ENCODE data around the gene MBNL3.

The MBNL3 gene

DNA sequence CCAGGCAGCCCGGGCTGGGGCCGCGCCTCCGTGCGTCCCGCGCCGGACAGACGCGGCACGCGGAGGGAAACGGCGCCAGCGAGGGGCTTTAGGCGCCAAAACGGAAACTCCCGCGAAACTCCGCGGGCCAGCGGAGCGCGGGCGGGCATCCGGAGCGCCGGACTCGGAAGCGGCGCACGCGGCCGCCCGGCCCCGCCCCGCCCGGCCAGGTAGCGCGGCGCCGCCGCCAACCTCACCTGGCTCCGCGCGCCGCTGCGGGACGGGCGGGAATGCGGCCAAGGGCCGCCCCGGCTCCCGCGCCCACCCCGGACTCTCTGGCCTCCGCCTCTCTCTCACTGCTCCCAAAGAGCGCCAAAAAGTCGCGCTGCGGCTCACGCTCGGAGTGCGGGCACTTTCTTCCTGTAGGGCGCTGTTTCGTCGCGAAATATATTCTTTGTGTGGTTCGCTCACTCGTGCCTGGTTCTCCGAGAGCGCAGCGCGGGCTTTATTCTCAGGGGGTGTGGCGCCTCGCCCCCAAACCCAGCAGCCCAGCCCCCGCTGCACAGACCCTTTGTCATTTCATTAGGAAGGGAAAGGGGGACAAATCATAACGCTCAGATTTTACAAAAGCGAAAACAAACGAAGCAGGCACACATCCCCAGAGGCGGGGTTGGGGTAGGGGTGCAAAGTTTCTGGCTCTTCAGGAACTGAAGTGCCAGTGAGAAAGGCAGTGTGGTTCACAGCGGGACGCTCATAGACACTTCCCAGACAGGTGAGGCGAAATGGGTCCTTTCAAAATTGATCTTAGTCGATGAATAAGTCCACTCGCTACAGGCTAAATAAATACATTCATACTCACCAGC is 961 bp upstream of the MBNL3 start:
- ATAC-seq (ENCODE audit: low read depth) (peak; percentile 29), DNase-seq (ENCODE audit: low spot score in 2 of 2) (peak; percentile 30 to 44)
- peak overlapping the region; percentile 94 for H3K27ac Mint-ChIP-seq
- peak overlapping the region; percentile 96 for H3K4me3 Mint-ChIP-seq
- H3K36me3 Mint-ChIP-seq, result no peaks in the 10 kb centered on the region
- no peaks in the 10 kb centered on the region for H3K27me3 Mint-ChIP-seq
- H3K9me3 Mint-ChIP-seq, result no peaks in the 10 kb centered on the region
- peaks cover 14% of the 10 kb centered on the region for H3K4me1 Mint-ChIP-seq

DNA sequence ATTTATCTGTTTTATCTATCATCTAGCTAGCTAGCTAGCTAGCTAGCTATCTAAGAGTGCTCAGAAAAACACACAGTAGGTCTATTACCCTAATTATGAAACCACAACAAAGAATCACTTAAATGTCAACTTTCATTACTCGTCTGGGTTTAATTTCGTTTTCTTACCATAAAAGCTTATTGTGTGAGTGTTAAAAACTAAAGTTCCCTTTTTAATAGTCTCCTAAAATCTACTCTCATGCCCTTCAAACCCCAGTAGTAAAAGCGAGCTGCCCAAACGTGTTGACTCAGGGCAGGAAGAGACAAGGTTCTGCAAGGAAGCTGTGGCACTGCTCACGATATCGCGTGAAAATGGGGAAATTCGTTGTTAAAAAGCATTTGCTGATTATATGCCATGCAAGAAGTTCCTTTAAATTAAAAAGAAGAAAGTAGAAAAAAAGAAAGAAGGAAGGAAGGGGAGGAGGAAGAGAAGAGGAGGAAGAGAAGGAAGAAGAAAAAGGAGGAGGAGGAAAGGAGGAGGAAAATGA is 595 bp downstream of the MBNL3 start:
- Mint-ChIP-seq H3K36me3 (no peaks in the 10 kb centered on the region), H3K4me3 (peak overlapping the region; percentile 96), H3K9me3 (no peaks in the 10 kb centered on the region), H3K27me3 (no peaks in the 10 kb centered on the region), H3K4me1 (peaks cover 18% of the 10 kb centered on the region), H3K27ac (peak overlapping the region; percentile 89)
- ATAC-seq (ENCODE audit: low read depth) (peak; percentile 34), DNase-seq (ENCODE audit: low spot score in 2 of 2) (peak in 1 of 2 donors; percentile 21)

GRCh38 chrX:132486599-132487178 is 2.1 kb downstream of the MBNL3 start:
- peak overlapping the region; percentile 89 for H3K27ac Mint-ChIP-seq
- H3K9me3 Mint-ChIP-seq, result no peaks in the 10 kb centered on the region
- DNase-seq (ENCODE audit: low spot score in 2 of 2), result no peak
- peaks cover 20% of the 10 kb centered on the region for H3K4me1 Mint-ChIP-seq
- peak overlapping the region; percentile 72 for H3K4me3 Mint-ChIP-seq
- no peaks in the 10 kb centered on the region for H3K36me3 Mint-ChIP-seq
- H3K27me3 Mint-ChIP-seq, result no peaks in the 10 kb centered on the region
- no peak for ATAC-seq (ENCODE audit: low read depth)

DNA sequence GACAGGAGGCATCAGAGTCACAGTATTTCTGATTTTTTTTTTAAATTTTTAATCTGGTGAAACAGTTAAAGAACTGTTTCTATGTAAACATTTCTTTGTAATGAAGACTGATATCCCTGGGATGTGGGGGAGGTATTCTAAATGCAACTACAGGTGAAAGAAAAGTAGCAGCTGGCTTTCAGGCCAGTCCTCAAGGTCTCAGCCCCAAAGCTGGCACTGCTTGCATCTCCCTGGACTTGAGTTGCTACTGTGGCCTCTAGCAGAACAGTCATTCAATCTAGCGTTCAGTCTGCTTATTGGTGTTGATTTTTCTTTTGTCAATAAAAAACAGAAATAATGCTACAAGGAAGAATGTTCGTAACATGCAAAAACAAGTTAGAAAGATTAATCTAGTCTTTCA is 4.9 kb downstream of the MBNL3 start:
- Mint-ChIP-seq H3K9me3 (no peaks in the 10 kb centered on the region), H3K27ac (peak overlapping the region; percentile 89), H3K4me1 (peaks cover 18% of the 10 kb centered on the region), H3K4me3 (no peak overlapping the region), H3K27me3 (no peaks in the 10 kb centered on the region), H3K36me3 (no peaks in the 10 kb centered on the region)
- ATAC-seq (ENCODE audit: low read depth), result no peak
- DNase-seq (ENCODE audit: low spot score in 2 of 2), result no peak

- Mint-ChIP-seq H3K36me3 (no peaks in the 10 kb centered on the region), H3K4me3 (no peak overlapping the region), H3K9me3 (no peaks in the 10 kb centered on the region), H3K27me3 (no peaks in the 10 kb centered on the region), H3K27ac (peak overlapping the region; percentile 55), H3K4me1 (peaks cover 18% of the 10 kb centered on the region)
- ATAC-seq (ENCODE audit: low read depth) (no peak), DNase-seq (ENCODE audit: low spot score in 2 of 2) (no peak)
These were observed 5.3 kb downstream of the MBNL3 start for GRCh38 chrX:132483488-132483887.

DNA sequence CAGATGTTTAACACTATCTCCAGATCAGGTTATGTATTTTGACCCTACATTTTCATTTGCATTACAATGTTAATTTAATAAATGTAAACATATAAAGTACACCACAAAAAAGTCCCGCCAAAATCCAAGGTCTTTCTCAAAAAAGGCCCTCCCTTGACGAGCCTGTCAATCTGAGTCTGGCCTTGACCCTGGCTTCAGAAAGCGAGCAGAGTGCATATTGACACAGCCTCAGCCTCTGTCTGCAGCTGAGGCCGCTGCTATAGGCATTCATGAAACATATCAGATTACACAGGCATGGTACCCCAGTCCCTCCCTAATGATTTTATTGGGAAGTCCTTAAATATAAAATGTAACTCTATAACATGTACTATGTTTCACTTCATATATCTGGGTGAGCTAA is 6.2 kb downstream of the MBNL3 start:
- peak overlapping the region; percentile 45 for H3K27ac Mint-ChIP-seq
- H3K4me3 Mint-ChIP-seq, result no peak overlapping the region
- H3K36me3 Mint-ChIP-seq, result no peaks in the 10 kb centered on the region
- no peak for DNase-seq (ENCODE audit: low spot score in 2 of 2)
- ATAC-seq (ENCODE audit: low read depth), result no peak
- no peaks in the 10 kb centered on the region for H3K27me3 Mint-ChIP-seq
- peaks cover 18% of the 10 kb centered on the region for H3K4me1 Mint-ChIP-seq
- no peaks in the 10 kb centered on the region for H3K9me3 Mint-ChIP-seq

DNA sequence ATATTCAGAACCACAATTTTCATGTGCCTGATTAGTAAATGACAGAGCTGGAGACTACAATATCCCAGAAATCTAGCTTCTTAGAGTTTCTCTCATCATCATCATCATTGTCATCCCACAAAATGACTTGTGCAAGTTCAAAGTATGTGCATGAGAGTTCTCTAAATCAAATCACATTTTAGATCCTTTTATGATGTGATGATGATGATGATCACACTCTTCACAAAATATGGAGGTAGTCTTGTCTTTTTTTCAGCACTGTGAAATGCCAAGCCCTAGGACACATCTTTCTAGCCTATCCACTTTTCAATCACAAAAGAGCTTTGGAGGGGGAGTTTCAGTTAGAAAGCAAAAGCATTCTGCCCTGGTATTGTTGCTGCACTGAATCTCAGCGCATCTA is 7.4 kb downstream of the MBNL3 start:
- DNase-seq (ENCODE audit: low spot score in 2 of 2) (no peak), ATAC-seq (ENCODE audit: low read depth) (no peak)
- no peaks in the 10 kb centered on the region for H3K27me3 Mint-ChIP-seq
- H3K4me3 Mint-ChIP-seq, result no peak overlapping the region
- no peaks in the 10 kb centered on the region for H3K9me3 Mint-ChIP-seq
- H3K36me3 Mint-ChIP-seq, result no peaks in the 10 kb centered on the region
- H3K27ac Mint-ChIP-seq, result peak overlapping the region; percentile 96
- H3K4me1 Mint-ChIP-seq, result peaks cover 15% of the 10 kb centered on the region

GRCh38 chrX:132480581-132481203 is 8.1 kb downstream of the MBNL3 start:
- no peaks in the 10 kb centered on the region for H3K36me3 Mint-ChIP-seq

DNA sequence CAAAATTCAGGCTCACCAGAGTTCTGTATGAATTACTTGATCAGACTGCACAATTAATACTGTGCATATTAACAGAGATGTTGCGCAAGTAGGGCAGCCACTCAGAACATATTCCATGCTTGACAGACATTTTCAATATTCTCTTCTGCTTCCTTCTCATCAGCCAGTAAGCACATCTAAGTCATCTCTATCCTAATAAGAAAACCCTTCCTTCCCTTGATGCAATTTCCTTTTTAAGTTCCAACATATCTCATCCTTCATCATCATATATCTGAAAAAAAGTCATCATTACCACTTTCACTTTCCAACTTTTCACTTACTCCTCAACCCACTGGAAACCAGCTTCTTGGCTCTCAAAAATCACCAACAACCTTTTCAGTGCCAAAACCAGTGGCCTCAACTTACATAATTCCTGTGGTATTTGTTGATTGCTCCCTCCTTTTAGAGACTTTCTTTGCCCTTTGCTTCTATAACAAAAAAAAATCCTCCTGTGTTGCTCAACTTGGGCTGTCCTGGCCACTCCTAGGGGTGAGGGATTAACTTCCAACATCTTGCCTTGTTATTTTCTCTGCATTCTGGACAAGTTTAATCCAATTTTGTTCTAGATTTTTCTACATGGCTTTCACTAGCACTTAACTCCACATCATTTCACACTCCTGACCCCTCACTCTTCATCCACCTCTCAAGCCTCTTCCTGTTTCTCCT is 14.1 kb downstream of the MBNL3 start:
- H3K27ac Mint-ChIP-seq, result peak overlapping the region; percentile 76
- ATAC-seq (ENCODE audit: low read depth) (no peak), DNase-seq (ENCODE audit: low spot score in 2 of 2) (no peak)
- H3K9me3 Mint-ChIP-seq, result no peaks in the 10 kb centered on the region
- peaks cover 16% of the 10 kb centered on the region for H3K4me1 Mint-ChIP-seq
- no peaks in the 10 kb centered on the region for H3K36me3 Mint-ChIP-seq
- H3K4me3 Mint-ChIP-seq, result peak overlapping the region; percentile 4
- H3K27me3 Mint-ChIP-seq, result no peaks in the 10 kb centered on the region

More at GRCh38 chrX:132480581-132481203, 8.1 kb downstream of the MBNL3 start:
- H3K27me3 Mint-ChIP-seq, result no peaks in the 10 kb centered on the region
- DNase-seq (ENCODE audit: low spot score in 2 of 2), result peak; percentile 16 to 28
- ATAC-seq (ENCODE audit: low read depth), result peak; percentile 90
- H3K4me1 Mint-ChIP-seq, result peaks cover 13% of the 10 kb centered on the region
- H3K27ac Mint-ChIP-seq, result peak overlapping the region; percentile 96
- peak overlapping the region; percentile 85 for H3K4me3 Mint-ChIP-seq
- no peaks in the 10 kb centered on the region for H3K9me3 Mint-ChIP-seq

DNA sequence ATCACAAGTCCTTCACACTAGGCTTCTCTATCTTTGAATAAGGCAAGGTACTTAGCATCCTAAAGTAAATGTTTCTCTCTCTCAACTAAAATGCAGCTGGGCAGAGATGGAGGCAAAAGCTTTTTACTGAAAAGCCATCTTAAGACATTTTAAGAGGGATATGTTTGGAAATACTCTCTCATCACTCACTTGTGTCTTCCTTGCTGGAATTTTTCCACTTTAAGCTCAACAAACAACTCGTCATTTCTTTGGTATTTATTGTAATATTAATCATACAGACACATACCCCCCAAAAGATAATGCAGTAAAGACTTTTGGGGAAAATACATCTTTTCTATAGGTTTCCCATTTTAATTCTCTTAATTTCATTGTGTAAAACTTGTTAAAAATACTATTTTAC is 16.4 kb downstream of the MBNL3 start:
- Mint-ChIP-seq H3K4me3 (no peak overlapping the region), H3K27ac (no peak overlapping the region), H3K9me3 (no peaks in the 10 kb centered on the region), H3K4me1 (peaks cover 16% of the 10 kb centered on the region), H3K27me3 (no peaks in the 10 kb centered on the region), H3K36me3 (no peaks in the 10 kb centered on the region)
- DNase-seq (ENCODE audit: low spot score in 2 of 2) (no peak), ATAC-seq (ENCODE audit: low read depth) (no peak)

DNA sequence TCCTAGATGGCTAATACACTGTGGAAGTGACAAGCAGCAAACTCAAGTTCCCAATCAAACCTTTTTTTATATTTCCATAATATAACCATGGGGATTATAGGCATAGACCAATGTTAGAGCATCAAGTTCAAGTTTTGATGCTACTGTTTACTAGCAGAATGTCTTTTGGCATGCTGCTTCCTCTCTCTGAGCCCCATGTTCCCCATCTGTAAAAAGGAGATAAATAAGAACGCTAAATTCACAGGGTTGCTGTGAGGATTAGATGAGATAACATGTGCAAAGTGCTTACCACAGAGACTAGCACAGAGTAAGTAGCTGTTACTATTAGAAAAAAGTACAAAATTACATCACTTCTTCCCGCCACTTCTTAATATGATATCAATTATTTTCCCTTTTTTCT is 18.0 kb downstream of the MBNL3 start:
- H3K4me1 Mint-ChIP-seq, result peaks cover 16% of the 10 kb centered on the region

DNA sequence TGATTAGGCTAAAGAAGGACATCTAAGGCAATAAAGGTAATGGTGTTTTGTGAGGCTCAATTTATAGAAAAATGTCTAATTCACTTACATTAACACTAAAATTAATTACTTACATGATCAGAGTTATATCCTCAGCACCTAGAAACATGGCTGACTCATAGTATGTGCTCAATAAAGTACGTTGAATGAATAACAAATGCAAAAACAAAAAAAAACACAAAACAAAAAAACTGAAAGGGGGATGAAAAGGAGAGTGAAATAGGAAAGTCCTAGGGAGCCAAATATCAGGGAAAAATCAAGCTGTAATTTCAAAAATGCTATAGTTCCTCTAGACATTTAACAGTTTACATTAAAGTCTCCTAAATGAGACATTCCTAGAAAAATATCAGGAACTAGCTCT is 18.7 kb downstream of the MBNL3 start:
- Mint-ChIP-seq H3K36me3 (no peaks in the 10 kb centered on the region), H3K4me1 (peaks cover 13% of the 10 kb centered on the region), H3K9me3 (no peaks in the 10 kb centered on the region), H3K4me3 (no peak overlapping the region), H3K27me3 (no peaks in the 10 kb centered on the region), H3K27ac (no peak overlapping the region)
- DNase-seq (ENCODE audit: low spot score in 2 of 2) (no peak), ATAC-seq (ENCODE audit: low read depth) (no peak)

More for the DNA sequence above, 18.0 kb downstream of the MBNL3 start:
- Mint-ChIP-seq H3K4me3 (no peak overlapping the region), H3K27ac (no peak overlapping the region), H3K9me3 (no peaks in the 10 kb centered on the region), H3K27me3 (no peaks in the 10 kb centered on the region), H3K36me3 (no peaks in the 10 kb centered on the region)
- DNase-seq (ENCODE audit: low spot score in 2 of 2), result no peak
- ATAC-seq (ENCODE audit: low read depth), result no peak

- Mint-ChIP-seq H3K9me3 (no peaks in the 10 kb centered on the region), H3K4me3 (no peak overlapping the region), H3K27ac (no peak overlapping the region), H3K36me3 (peaks cover 1% of the 10 kb centered on the region), H3K27me3 (no peaks in the 10 kb centered on the region), H3K4me1 (peaks cover 3% of the 10 kb centered on the region)
- DNase-seq (ENCODE audit: low spot score in 2 of 2), result no peak
- ATAC-seq (ENCODE audit: low read depth), result no peak
These were observed 20.4 kb downstream of the MBNL3 start for GRCh38 chrX:132468454-132468853.

- Mint-ChIP-seq H3K27me3 (no peaks in the 10 kb centered on the region), H3K27ac (no peak overlapping the region), H3K4me1 (peaks cover 3% of the 10 kb centered on the region), H3K36me3 (peaks cover 1% of the 10 kb centered on the region), H3K9me3 (no peaks in the 10 kb centered on the region), H3K4me3 (no peak overlapping the region)
- ATAC-seq (ENCODE audit: low read depth) (no peak), DNase-seq (ENCODE audit: low spot score in 2 of 2) (no peak)
These were observed 20.8 kb downstream of the MBNL3 start for GRCh38 chrX:132467989-132468388.

Data from memory B cell (primary cell).